ENCODE measurements around the gene CCDC154. TPM values are rescaled to one million over a fixed set of nuclear protein-coding genes. Genes with fewer than 3 reads are reported as not detected.

The CCDC154 gene
- total and polyA plus RNA-seq, 2 of the 4 experiments (the other 2 are of a cell fraction), result 0.09 TPM; not detected in 1

GRCh38 chr16:1427473-1428461 lies 16.6 kb downstream of the CCDC154 start:
- Histone ChIP-seq H2BK20ac (ENCODE audit: low read depth, low read length) (no peak overlapping the region), H4K8ac (ENCODE audit: low read depth in 2 of 2, low read length in 2 of 2) (no peak overlapping the region), H4K20me1 (ENCODE audit: insufficient read depth, low read length) (no peaks in the 10 kb centered on the region), H3K27me3 (ENCODE audit: control insufficient read depth, insufficient read depth, low read length) (peaks cover 5% of the 10 kb centered on the region; the same call in 1 of the 2 replicates), H3K79me1 (ENCODE audit: low read depth in 1 of 2, low read length in 2 of 2) (no peaks in the 10 kb centered on the region), H3K36me3 (ENCODE audit: control insufficient read depth, insufficient read depth, low read length) (no peaks in the 10 kb centered on the region), H3K9me3 (ENCODE audit: control insufficient read depth, insufficient read depth, low read length) (no peaks in the 10 kb centered on the region), H3K23ac (ENCODE audit: low read depth, low read length) (no peak overlapping the region), H3K4me3 (ENCODE audit: insufficient read depth, low read depth, low read length) (no peak overlapping the region), H2AK9ac (replicated peaks; ENCODE audit: low read depth, low read length, poor library complexity) (no peak overlapping the region), H4K5ac (ENCODE audit: low read depth, low read length) (no peak overlapping the region), H3K4me1 (ENCODE audit: control insufficient read depth, insufficient read depth, low read length) (no peaks in the 10 kb centered on the region), H3K18ac (ENCODE audit: low read depth, low read length) (no peak overlapping the region), H2BK120ac (ENCODE audit: low read depth, low read length) (no peak overlapping the region), H2BK15ac (ENCODE audit: low read depth, low read length) (no peak overlapping the region), H3K9ac (ENCODE audit: low read depth, low read length) (no peak overlapping the region), H2AK5ac (ENCODE audit: low read depth, low read length) (no peak overlapping the region), H3K4ac (ENCODE audit: low read depth, low read length) (no peak overlapping the region), H2BK5ac (ENCODE audit: low read depth, low read length, poor library complexity, severe bottlenecking) (no peak overlapping the region), H3K56ac (ENCODE audit: extremely low read depth, insufficient read depth, low read length) (no peak overlapping the region), H3K9me1 (ENCODE audit: insufficient read depth, low read length) (no peaks in the 10 kb centered on the region), H2AFZ (replicated peaks; ENCODE audit: low read length, poor library complexity) (no peak overlapping the region), H4K91ac (ENCODE audit: insufficient read depth, low read depth, low read length) (no peak overlapping the region), H3K14ac (replicated peaks; ENCODE audit: low read depth, low read length) (no peak overlapping the region), H3K4me2 (ENCODE audit: low read depth, low read length) (no peak overlapping the region), H3K27ac (ENCODE audit: insufficient read depth, low read length) (no peak overlapping the region)
- ChIA-PET CTCF (no interaction called here), POLR2A (ENCODE audit: unreplicated experiment) (interaction anchor here (0.7 kb wide), 1 partner anchor 65 kb away, joined by 8 read pairs; no protein-coding TSS in a partner anchor)
- WGBS, 2 experiments (ENCODE audit: extremely low coverage in 2 of 2, insufficient read length in 1 of 2), result 83% methylated on average over 39 of the region's 53 CpGs; no CpG with 5 or more reads in 1 of the 2 experiments
- intact Hi-C loops (cut with micrococcal nuclease), result loop anchor here (10.0 kb wide), 1 partner anchor 47 kb away; the partner anchor contains the start of gene CLCN7
- ATAC-seq (ENCODE audit: low read depth), result no peak
- dilution Hi-C loops (cut with HindIII; ENCODE audit: low sequenced_read_pairs, unreplicated experiment), result no loop called here
- in situ Hi-C loops (cut with MboI; ENCODE audit: low sequenced_read_pairs), result no loop called here
- DNase-seq, result no peak
- TF ChIP-seq, protein P1, sequence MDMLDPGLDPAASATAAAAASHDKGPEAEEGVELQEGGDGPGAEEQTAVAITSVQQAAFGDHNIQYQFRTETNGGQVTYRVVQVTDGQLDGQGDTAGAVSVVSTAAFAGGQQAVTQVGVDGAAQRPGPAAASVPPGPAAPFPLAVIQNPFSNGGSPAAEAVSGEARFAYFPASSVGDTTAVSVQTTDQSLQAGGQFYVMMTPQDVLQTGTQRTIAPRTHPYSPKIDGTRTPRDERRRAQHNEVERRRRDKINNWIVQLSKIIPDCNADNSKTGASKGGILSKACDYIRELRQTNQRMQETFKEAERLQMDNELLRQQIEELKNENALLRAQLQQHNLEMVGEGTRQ (IDR thresholded peaks at IDR 0.05; ENCODE audit: low read depth, low read length), result no peak
- TF ChIP-seq FOS (IDR thresholded peaks at IDR 0.05; ENCODE audit: low read depth, low read length), result no peak
- no peak for TF ChIP-seq SMC3 (IDR thresholded peaks at IDR 0.05; ENCODE audit: low read depth, low read length)
- no peak for TF ChIP-seq RFX5 (IDR thresholded peaks at IDR 0.05; ENCODE audit: low read depth, low read length)
- no TSS peak for BruUV-seq (replicated peaks)

All from IMR-90 (cell line).